Small intestine (tissue), 16 donors: ENCODE data around the gene LMOD1. TPM values are rescaled to one million over a fixed set of nuclear protein-coding genes. Genes with fewer than 3 reads are reported as not detected.

Experiments used
- DNase-seq, 2 donors: peaks; one replicate each; pipeline versions ENCODE4 v3.0.0 to v3.0.0-alpha.2; 2013
- FAIRE-seq: peaks from 2 replicates; lab custom pipeline; 2012; peaks lifted over from hg19 to GRCh38; lab: Jason Lieb, UNC
- H3K27ac ChIP-seq, 3 donors: one replicate each; pipeline ENCODE4 v1.5.1; 2013; ENCODE audit warnings: low read length in 2 of 3, mild to moderate bottlenecking in 2 of 3, control low read depth in 1 of 3, inconsistent platforms in 1 of 3, low read depth in 1 of 3, moderate library complexity in 1 of 3
- H3K27me3 ChIP-seq, 3 donors: one replicate each; pipeline ENCODE4 v1.6.1; 2013; ENCODE audit warnings: low read length in 3 of 3, inconsistent platforms in 1 of 3; ENCODE audit not compliant: control insufficient read depth in 3 of 3, insufficient read depth in 3 of 3
- H3K36me3 ChIP-seq, 3 donors: one replicate each; pipeline ENCODE4 v1.6.1; 2013; ENCODE audit warnings: low read length in 3 of 3, inconsistent platforms in 1 of 3, low read depth in 1 of 3, mild to moderate bottlenecking in 1 of 3, moderate library complexity in 1 of 3; ENCODE audit not compliant: control insufficient read depth in 3 of 3, insufficient read depth in 2 of 3
- H3K4me1 ChIP-seq, 3 donors: one replicate each; pipeline ENCODE4 v1.6.1; 2013; ENCODE audit warnings: low read length in 2 of 3, inconsistent platforms in 1 of 3, low read depth in 1 of 3, mild to moderate bottlenecking in 1 of 3, moderate library complexity in 1 of 3; ENCODE audit not compliant: control insufficient read depth in 3 of 3, insufficient read depth in 2 of 3
- H3K4me3 ChIP-seq, 3 donors: one replicate each; pipeline ENCODE4 v1.5.1; 2013; ENCODE audit warnings: low read length in 3 of 3, control low read depth in 1 of 3, inconsistent platforms in 1 of 3, low read depth in 1 of 3, mild to moderate bottlenecking in 1 of 3, moderate library complexity in 1 of 3
- H3K9me3 ChIP-seq, 2 donors: one replicate each; pipeline ENCODE4 v1.6.1; 2013; ENCODE audit warnings: low read depth in 1 of 2, low read length in 1 of 2; ENCODE audit not compliant: control insufficient read depth in 2 of 2, insufficient read depth in 1 of 2
- WGBS, 3 donors: extraction: QIAGEN DNeasy Blood & Tissue Kit; methylation state at CpG; one replicate each; pipeline ENCODE4 v1.1.7; 2013; 5-methylcytosine and 5-hydroxymethylcytosine counted together
- long read RNA-seq, 10 donors: transcript quantifications; one replicate each; lab custom pipeline, GENCODE V29; 2026
- polyA plus RNA-seq, 4 donors: library from polyadenylated mRNA; stranded (reverse) in 3 of 4; unstranded in 1 of 4; fragments of 200-250 nt in 3 of 4; fragments of 120-200 nt in 1 of 4; gene quantifications; one replicate each; pipeline versions ENCODE4 v1.2.1 to v1.2.3, GENCODE V29; 2013
- donor health status: healthy with polysubstance abuse.
- donor health status: control.
- donor health status: control.
- donor health status: Bipolar disorder and iron deficiency.
- donor health status: healthy.

Gene LMOD1
- 10 to 100 TPM in 1 of 4 donors, 1 to 10 TPM in 3; 1.1 to 39.6 (median 4.3) TPM for polyA plus RNA-seq
- long read RNA-seq, donor 1 = 0 reads
- long read RNA-seq, donor 2, partial matches to known transcripts = 34 of 65 reads
- long read RNA-seq, donor 2, other reads (novel, unspliced or antisense) = 31 of 65 reads
- long read RNA-seq, donor 3, partial matches to known transcripts = 90 of 107 reads
- long read RNA-seq, donor 3, other reads (novel, unspliced or antisense) = 17 of 107 reads
- long read RNA-seq, donor 4 = 0 reads
- long read RNA-seq, donor 5 = 0 reads
- long read RNA-seq, donor 6 = 0 reads
- long read RNA-seq, donor 7 = 0 reads
- long read RNA-seq, donor 8 = 0 reads
- long read RNA-seq, donor 9 = 0 reads
- long read RNA-seq, donor 10, partial matches to known transcripts = 17 of 37 reads
- long read RNA-seq, donor 10, other reads (novel, unspliced or antisense) = 20 of 37 reads

DNA sequence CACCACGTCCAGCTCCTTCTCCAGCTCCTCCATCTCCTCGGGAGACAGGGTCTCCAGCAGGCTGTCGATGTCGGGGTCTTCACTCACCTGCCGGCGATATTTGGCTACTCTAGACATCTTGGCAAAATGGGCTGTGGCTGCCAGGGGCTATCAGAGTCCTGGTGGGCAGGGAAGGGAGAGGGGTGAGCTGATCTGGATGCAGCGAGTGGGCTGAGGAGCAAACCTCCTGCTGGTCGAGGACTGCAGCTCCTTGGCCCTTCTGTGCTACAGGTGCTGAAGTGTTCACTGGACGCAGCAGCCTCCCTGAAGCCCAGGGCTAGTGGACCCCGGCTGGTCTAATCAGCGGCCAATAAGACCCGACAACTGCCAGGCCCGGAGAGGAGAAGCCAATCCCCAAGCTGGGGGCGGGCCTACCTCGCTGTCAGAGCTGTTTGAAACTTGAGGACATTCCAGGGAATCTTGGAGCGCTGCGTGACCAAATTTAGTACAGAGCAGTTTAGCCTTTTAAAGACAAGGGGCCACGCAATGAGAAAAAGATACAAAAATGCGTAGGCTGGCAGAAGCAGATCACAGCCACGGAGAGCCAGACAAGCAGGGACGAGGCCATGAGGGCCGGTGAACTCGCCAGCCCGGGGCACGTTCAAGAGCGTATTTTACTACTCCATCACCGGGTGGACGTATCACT lies at the start of gene LMOD1:
TSS of gene LMOD1 (minus strand) at position 325 of the 685 bp plus-strand sequence. CDS start at position 117, 208 bp downstream.
- Histone ChIP-seq H3K27me3 (peaks cover 0 to 47% (median 3%) of the 10 kb centered on the region in 3 donors), H3K9me3 (no peaks in the 10 kb centered on the region), H3K27ac (peak within 1 kb of the TSS in 2 of 3 donors; percentile 78 to 81), H3K4me3 (peak within 1 kb of the TSS; percentile 21 to 47 (median 42)), H3K36me3 (no peaks in the 10 kb centered on the region), H3K4me1 (peaks cover 0 to 7% (median 0%) of the 10 kb centered on the region in 3 donors)
- DNase-seq (peak; percentile 36 to 64), FAIRE-seq (no peak)
- 4 to 7% (median 4%) methylated on average over 28 of the region's 28 CpGs for WGBS, 3 donors

DNA sequence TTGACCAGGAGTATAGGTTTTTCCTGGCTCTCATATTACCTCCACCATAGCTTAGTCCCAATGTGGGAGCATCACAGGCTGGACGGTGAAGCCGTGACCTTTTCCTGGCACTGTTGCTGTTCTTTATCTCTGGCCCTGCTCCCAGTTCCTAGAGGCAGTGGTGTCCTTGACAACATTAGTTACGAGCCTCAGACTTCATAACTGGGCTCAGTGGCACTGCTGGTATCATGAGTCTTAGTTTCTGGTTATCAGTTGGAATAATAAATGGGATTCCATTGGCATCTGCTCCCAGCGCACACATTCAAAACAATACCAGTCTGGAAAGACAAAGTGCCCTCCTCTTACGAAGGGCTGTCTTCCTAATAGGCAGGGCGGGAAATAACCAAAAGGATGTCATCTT lies 44.1 kb upstream of the LMOD1 start:
- peaks cover 9 to 60% (median 10%) of the 10 kb centered on the region in 3 donors for H3K36me3 ChIP-seq

DNA sequence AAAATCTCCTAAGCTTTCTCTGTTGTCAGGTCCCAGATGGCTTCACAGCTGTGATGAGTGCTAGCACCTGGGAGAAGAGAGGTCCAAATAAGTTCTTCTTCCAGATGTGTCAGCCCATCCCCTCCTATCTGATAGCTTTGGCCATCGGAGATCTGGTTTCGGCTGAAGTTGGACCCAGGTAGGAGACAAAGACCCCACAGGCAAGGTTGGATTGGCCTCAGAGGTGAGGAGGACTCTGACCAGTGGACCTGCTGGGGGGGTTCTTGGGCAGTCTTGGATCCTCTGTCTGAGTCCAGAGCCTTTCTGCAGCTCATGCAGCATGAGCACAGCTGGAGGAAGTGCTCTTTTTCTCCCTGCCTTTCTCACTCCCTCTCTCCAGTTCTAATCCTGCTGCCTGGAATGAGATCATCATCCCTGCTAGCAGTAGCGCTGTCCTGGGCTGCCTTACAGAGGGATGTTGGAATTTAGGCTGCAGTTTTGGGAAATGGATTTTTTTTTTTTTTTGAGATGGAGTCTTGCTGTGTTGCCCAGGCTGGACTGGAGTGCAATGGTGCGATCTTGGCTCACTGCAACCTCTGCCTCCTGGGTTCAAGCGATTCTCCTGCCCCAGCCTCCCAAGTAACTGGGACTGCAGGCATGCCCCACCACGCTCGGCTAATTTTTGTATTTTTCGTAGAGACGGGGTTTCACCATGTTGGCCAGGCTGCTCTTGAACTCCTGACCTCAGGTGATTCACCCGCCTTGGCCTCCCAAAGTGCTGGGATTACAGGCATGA lies 43.2 kb upstream of the LMOD1 start:
- WGBS, 3 donors = 94 to 97% (median 96%) methylated on average over 10 of the region's 10 CpGs
- no peak overlapping the region for H3K4me3 ChIP-seq
- no peaks in the 10 kb centered on the region for H3K4me1 ChIP-seq
- peaks cover 9 to 60% (median 10%) of the 10 kb centered on the region in 3 donors for H3K36me3 ChIP-seq
- no peak for FAIRE-seq
- no peaks in the 10 kb centered on the region for H3K27me3 ChIP-seq
- no peaks in the 10 kb centered on the region for H3K9me3 ChIP-seq
- H3K27ac ChIP-seq = no peak overlapping the region
- DNase-seq = no peak

More for the DNA sequence above, 44.1 kb upstream of the LMOD1 start:
- FAIRE-seq (no peak), DNase-seq (no peak)
- no peak overlapping the region for H3K4me3 ChIP-seq
- H3K27me3 ChIP-seq = no peaks in the 10 kb centered on the region
- WGBS, 3 donors = 49 to 75% (median 67%) methylated on average over 6 of the region's 6 CpGs
- no peaks in the 10 kb centered on the region for H3K9me3 ChIP-seq
- H3K27ac ChIP-seq = no peak overlapping the region
- no peaks in the 10 kb centered on the region for H3K4me1 ChIP-seq

GRCh38 chr1:201988601-201989000 lies 42.3 kb upstream of the LMOD1 start:
- 79 to 84% (median 82%) methylated on average over 7 of the region's 7 CpGs for whole genome bisulfite sequencing, 3 donors
- H3K9me3 ChIP-seq = no peaks in the 10 kb centered on the region
- no peak overlapping the region for H3K4me3 ChIP-seq
- H3K27ac ChIP-seq = no peak overlapping the region
- peaks cover 0 to 4% (median 0%) of the 10 kb centered on the region in 3 donors for H3K4me1 ChIP-seq
- DNase-seq (no peak), FAIRE-seq (no peak)
- H3K27me3 ChIP-seq = no peaks in the 10 kb centered on the region
- H3K36me3 ChIP-seq = peaks cover 5 to 51% (median 7%) of the 10 kb centered on the region in 3 donors

- Histone ChIP-seq H3K4me3 (no peak overlapping the region), H3K27me3 (no peaks in the 10 kb centered on the region), H3K27ac (no peak overlapping the region), H3K4me1 (peaks cover 0 to 6% (median 4%) of the 10 kb centered on the region in 3 donors), H3K36me3 (peaks cover under 1 to 29% (median 4%) of the 10 kb centered on the region in 3 donors), H3K9me3 (no peaks in the 10 kb centered on the region)
- DNase-seq (no peak), FAIRE-seq (no peak)
- 83 to 97% (median 95%) methylated on average over 2 of the region's 2 CpGs for WGBS, 3 donors
These were observed 39.0 kb upstream of the LMOD1 start for GRCh38 chr1:201985355-201985754.

- Histone ChIP-seq H3K27ac (no peak overlapping the region), H3K27me3 (no peaks in the 10 kb centered on the region), H3K9me3 (no peaks in the 10 kb centered on the region), H3K4me3 (no peak overlapping the region), H3K4me1 (peaks cover 0 to 6% (median 4%) of the 10 kb centered on the region in 3 donors), H3K36me3 (peaks cover 0 to 20% (median 2%) of the 10 kb centered on the region in 3 donors)
- WGBS, 3 donors = 94 to 98% (median 95%) methylated on average over 3 of the region's 3 CpGs
- FAIRE-seq (no peak), DNase-seq (no peak)
These were observed 38.1 kb upstream of the LMOD1 start for GRCh38 chr1:201984446-201984845.

DNA sequence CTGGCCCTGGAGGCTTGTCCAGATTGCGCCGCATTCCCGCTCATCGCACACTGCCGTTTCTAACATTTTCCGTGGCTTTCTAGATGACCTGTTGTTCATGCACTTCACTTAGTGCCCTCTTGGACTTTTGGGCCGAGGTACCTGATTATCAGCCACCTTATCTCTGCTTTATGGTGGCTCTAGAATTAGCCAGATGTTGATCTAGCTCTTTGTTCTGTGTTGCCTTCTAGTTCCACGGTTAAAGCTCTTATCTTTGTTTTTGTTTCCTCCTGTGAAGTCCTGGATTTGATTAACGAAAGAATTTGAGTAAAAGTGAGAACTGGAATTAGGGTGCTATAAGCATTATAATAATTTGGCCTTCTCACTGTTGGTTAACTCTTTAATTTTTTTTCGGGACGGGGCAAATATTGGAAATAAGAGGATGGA lies 37.0 kb upstream of the LMOD1 start:
- FAIRE-seq (no peak), DNase-seq (peak; percentile 83 to 92)
- H3K27me3 ChIP-seq = no peaks in the 10 kb centered on the region
- H3K4me3 ChIP-seq = peak overlapping the region; percentile 47 to 98 (median 90)
- 3 to 9% (median 6%) methylated on average over 11 of the region's 11 CpGs for WGBS, 3 donors
- H3K27ac ChIP-seq = peak overlapping the region; percentile 65 to 97 (median 97)
- peaks cover 0 to 12% (median 0%) of the 10 kb centered on the region in 3 donors for H3K36me3 ChIP-seq
- H3K9me3 ChIP-seq = no peaks in the 10 kb centered on the region
- peaks cover 0 to 6% (median 4%) of the 10 kb centered on the region in 3 donors for H3K4me1 ChIP-seq
